AML-193 (cell line): ENCODE measurements around the gene ADRA2A.

Source experiments
- DNase-seq, 2 experiments: peaks; one replicate each; lab custom pipeline; 2025; lab: John Stamatoyannopoulos, UW

ADRA2A gene

DNA sequence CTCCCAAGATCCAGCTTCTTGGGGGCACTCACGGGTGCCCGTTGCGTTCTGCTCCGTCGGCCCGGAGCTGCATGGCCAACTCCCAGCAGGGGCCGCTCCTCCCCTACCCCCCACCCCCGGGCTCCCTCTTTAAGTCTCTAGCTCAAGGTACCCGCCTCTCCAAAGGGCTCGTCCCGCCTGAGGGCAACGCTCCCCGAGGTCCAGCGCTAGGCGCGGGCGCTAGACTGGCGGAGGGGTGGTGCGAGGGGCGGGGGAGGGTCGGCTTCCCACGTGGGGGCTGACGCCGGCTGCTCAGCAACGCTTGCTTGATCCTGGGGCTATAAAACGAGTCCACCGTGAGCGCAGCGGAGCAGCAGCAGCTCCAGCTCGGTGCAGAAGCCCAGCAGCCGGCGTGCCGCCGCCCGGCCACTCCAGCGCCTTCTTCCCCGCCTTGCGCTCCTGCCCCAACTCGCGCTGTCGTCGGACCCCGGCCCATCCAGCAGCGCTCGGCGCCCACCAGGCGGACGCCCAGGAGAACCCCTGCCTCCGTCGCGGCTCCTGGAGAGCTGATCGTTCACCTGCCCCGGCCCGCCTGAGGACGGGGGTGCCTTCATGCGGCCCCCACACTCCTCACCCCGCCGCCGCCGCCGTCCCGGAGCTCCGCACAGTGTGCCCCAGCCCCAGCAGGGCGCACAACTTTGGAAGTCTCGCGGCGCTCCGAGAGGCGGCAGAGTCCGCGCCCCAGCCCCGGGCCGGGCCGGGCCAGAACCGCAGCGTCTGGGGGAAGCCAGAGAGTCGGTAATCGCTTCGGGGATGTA, at the start of gene ADRA2A:
Gene ADRA2A (plus strand): TSS at position 348 of the 797 bp plus-strand sequence. CDS start 968 bp downstream, outside the sequence.
- no peak for DNase-seq

DNA sequence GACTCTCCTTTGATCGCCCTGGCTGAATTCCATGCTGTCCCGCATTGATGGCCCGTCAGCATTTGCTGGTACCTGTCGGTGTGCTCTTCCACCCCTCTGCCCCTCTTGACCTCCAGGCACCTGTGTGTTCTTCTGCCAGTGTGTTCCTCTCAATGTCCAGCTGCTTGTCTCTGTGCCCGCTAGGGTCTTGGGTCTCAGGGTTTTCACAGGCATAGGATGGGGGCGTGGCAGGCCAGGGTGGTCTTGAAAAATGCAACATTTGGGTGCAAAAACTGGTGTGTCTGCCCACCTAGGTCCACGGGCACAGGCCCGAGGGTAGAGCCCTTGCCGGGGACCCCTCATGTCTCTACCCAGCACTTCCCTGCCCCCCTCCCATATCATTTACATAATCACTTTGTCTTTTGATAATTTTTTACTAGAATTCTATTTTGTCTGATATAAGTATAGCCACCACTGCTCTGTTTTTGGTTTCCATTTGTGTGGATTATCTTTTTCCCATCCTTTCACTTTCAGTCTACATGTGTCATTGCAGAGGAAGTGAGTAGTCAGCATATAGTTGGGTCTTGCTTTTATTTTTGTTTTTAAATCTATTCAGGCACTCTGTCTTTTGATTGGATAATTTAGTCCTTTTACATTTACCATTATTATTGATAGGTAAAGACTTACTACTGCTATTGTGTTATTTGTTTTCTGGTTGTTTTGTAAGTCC, 46.6 kb upstream of the ADRA2A start:
- no peak for DNase-seq

GRCh38 chr10:111034598-111035310, 42.1 kb upstream of the ADRA2A start:
- DNase-seq = no peak

- DNase-seq = no peak
These were observed 41.3 kb upstream of the ADRA2A start for GRCh38 chr10:111035542-111035941.

DNA sequence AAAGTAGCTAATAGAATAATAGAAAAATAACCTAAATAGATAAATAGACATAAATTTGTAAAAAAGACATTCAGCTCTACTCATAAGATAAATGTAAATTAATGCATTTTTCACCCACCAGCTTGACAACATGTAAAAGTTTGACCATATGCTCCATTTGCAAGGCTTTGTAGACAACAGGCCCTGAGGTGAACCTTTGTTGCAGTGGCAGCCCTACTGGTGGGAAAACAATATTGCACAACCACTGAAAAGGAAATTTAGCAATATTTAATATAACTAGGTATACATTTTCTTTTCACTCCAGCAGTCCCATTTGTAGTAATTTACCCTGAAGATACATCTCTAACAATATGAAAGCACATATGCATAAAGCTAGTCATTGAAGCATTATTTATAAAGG, 39.0 kb upstream of the ADRA2A start:
- DNase-seq = peak in 1 of 2 experiments; percentile 26

GRCh38 chr10:111039522-111039921, 37.3 kb upstream of the ADRA2A start:
- DNase-seq = no peak

DNA sequence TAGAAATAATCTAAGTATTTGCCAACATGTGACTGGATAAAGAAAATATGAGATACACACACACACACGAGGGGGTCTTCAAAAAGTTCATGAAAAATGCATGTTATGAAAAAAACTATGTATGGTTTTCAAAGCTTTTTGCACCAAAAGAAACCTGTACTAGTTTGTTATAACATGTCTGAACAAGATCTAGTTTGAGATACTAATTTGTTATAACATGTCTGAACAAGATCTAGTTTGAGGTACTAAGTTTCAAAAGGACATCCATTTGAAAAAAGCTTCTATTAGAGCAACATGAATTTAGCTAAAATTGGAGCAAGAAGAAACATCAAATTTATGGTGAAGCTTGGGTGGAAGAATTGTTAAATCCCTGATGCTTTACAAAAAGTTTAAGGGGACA, 19.8 kb upstream of the ADRA2A start:
- no peak for DNase-seq

- no peak for DNase-seq
These were observed 13.4 kb upstream of the ADRA2A start for GRCh38 chr10:111063471-111063870.

GRCh38 chr10:111072232-111072631, 4.6 kb upstream of the ADRA2A start:
- DNase-seq = no peak

GRCh38 chr10:111075577-111076185, 1.1 kb upstream of the ADRA2A start:
- no peak for DNase-seq

DNA sequence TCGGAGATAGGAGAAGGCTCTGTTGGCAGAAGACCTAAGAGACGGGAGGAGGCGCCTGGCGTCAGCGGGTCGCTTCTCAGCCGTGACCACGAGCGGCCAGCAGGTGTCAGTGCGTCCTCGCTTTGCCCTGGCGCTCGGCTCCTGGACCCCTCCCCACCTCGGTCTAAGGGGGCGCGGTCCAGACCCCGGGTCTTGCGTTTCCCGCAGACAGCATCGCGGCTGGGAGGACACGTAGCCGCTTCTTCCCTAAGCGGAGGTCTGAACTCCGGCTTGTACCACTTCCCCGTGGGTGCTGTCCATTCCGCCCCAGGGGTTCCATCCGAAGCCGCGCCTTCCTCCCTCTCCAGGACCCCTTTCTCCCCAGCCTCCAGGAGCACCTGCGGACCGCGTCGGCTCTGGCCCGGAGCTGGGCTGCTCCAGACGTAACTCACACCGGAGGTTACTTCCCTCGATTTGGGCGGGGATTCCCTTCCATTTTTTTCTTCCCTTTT, 593 bp upstream of the ADRA2A start:
- DNase-seq = peak; percentile 16 to 21

DNA sequence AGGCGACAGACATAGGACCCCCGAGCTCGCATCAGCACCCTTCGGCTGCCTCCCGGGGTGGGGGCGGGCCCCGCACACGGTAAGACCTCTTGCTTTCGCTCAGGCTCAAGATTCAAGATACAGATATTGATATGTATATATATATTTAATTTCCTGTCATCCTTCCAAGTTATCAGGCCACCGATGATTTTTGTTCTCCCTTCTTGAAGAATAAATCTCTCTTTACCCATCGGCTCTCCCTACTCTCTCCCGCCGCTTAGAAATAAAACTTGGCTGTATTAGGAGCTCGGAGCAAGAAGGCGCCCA, 603 bp downstream of the ADRA2A start:
- DNase-seq = no peak

- no peak for DNase-seq
These were observed 1.1 kb downstream of the ADRA2A start for GRCh38 chr10:111077785-111078504.

DNA sequence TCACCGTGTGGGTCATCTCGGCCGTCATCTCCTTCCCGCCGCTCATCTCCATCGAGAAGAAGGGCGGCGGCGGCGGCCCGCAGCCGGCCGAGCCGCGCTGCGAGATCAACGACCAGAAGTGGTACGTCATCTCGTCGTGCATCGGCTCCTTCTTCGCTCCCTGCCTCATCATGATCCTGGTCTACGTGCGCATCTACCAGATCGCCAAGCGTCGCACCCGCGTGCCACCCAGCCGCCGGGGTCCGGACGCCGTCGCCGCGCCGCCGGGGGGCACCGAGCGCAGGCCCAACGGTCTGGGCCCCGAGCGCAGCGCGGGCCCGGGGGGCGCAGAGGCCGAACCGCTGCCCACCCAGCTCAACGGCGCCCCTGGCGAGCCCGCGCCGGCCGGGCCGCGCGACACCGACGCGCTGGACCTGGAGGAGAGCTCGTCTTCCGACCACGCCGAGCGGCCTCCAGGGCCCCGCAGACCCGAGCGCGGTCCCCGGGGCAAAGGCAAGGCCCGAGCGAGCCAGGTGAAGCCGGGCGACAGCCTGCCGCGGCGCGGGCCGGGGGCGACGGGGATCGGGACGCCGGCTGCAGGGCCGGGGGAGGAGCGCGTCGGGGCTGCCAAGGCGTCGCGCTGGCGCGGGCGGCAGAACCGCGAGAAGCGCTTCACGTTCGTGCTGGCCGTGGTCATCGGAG, 1.8 kb downstream of the ADRA2A start:
- no peak for DNase-seq

DNA sequence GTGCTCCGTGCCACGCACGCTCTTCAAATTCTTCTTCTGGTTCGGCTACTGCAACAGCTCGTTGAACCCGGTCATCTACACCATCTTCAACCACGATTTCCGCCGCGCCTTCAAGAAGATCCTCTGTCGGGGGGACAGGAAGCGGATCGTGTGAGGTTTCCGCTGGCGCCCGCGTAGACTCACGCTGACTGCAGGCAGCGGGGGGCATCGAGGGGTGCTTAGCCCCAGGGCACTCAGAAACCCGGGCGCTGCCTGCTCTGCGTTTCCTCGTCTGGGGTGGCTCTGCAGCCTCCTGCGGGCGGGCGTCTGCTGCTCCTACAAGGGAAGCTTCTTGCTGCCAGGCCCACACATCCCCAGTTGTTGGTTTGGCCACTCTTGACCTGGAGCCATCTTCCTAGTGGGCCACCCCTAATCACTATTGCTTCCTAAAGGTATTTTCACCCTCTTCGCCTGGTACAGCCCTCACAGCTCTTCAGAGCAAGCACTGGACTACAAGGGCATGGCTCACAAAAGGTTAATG, 2.5 kb downstream of the ADRA2A start:
- DNase-seq = no peak

DNA sequence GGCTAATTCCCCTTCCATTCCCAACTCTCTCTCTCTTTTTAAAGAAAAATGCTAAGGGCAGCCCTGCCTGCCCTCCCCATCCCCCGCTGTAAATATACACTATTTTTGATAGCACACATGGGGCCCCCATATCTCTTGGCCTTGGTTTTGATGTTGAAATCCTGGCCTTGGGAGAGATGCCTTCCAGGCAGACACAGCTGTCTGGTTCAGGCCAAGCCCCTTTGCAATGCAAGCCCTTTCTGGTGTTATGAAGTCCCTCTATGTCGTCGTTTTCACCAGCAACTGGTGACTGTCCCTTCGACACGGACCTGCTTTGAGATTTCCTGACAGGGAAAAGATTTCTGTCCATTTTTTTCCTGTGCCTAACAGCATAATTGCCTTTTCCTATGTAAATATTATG, 3.0 kb downstream of the ADRA2A start:
- DNase-seq = no peak

DNA sequence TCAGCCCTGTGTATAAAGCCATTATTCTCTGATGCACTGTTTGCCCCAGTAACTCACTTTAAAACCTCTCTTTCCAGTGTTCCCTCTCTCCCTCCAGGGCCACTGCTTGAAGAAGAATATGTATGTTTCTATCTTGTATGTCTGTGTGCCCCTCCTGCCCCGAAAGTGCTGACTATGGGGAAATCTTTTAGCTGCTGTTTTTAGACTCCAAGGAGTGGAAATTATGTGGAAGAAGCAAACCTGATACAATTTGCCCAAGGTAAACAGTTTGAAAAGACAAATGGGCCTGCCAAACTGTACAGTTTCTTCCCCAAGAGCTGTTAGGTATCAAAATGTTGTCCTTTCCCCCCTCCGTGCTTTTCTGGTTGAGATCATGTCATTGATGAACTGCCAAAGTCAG, 3.4 kb downstream of the ADRA2A start:
- no peak for DNase-seq

DNA sequence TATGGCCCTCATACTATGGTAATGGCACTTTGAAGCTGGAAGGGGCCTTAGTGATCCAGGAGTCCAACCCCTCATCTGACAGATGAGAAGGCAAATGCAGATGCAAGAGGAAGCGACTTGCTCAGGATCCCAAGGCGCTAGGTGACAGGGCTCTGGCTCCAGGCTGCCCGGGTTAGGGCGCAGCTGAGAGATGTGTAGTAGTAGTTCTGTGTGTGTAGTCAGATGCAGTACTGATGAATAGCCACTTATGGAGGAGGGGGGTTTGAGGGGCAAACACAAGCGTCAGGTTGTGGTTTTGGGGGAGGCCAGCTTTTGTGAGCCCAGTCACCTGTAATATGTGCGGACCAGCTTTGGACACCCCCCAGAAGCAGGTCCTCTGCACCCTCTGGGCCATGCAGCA, 4.8 kb downstream of the ADRA2A start:
- no peak for DNase-seq

DNA sequence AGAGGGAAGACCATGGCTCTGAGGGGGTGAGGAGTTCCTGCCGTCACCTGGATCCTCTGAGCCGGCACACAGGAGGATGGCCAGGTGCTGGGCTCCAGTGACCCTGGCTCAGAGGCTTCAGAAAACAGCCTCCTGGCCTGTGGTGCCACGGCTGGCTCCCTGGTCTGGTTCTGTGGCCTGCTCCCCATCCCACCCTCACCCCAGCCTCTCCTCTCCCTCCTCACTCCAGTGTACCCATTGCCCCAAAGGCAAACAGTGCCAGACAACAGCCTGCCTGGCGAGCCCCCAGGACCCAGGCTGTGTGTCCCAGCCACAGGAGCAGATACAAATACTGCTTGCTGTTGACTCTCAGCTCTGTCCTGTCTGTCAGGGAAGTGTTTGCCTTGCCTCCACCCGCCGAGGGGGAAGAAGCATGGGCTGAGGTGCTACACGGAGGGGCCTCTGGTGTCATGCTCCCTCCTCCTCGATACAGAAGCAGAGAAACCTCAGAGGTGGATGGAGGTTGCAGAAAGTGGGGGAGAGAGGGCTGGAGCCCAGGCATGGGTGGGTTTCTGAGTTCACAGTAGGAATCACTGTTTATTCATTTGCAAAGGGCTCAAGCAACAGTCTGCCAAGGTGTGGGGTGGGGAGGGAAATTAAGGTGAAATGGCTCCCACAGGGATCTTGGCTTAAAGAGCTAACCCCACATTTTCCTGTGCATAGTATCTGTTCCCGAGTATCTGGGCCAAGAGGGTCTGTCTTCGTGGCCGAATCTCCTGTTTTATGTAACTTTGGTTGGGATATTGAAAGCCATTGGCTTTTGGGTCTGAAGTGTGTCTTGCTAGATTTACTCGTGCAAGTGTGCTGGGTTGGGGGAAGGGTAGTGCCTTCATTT, 5.5 kb downstream of the ADRA2A start:
- no peak for DNase-seq
